C4-2B (cell line): ENCODE results near the gene ISG20L2.

ENCODE experiments used
- H3K27ac ChIP-seq: fragments of 450-650 bp; 2 replicates; pipeline ENCODE4 v1.5.1; 2017
- CTCF ChIP-seq: fragments of 450-650 bp; conservative IDR thresholded peaks from 2 replicates; pipeline ENCODE4 v1.5.1; 2017; ENCODE audit warnings: mild to moderate bottlenecking
- ZFX ChIP-seq: fragments of 450-650 bp; IDR thresholded peaks from 2 replicates; pipeline ENCODE4 v1.6.1; 2017

Gene ISG20L2

GRCh38 chr1:156708218-156708661 is 20.3 kb downstream of the ISG20L2 start:
- TF ChIP-seq CTCF (no peak), ZFX (no peak)
- no peak overlapping the region for H3K27ac ChIP-seq

GRCh38 chr1:156707417-156708217 is 20.9 kb downstream of the ISG20L2 start:
- no peak overlapping the region for H3K27ac ChIP-seq
- TF ChIP-seq ZFX (no peak), CTCF (no peak)

- no peak overlapping the region for H3K27ac ChIP-seq
- TF ChIP-seq CTCF (no peak), ZFX (no peak)
Observed at GRCh38 chr1:156706657-156707416, 21.7 kb downstream of the ISG20L2 start.

GRCh38 chr1:156705918-156706656 is 22.5 kb downstream of the ISG20L2 start:
- H3K27ac ChIP-seq = no peak overlapping the region

GRCh38 chr1:156705321-156705917 is 23.1 kb downstream of the ISG20L2 start, which contains the start of gene CRABP2:
CRABP2 (minus strand) TSS chr1:156705583; CDS start chr1:156705446, 137 bp downstream.
- no peak within 1 kb of the TSS for H3K27ac ChIP-seq
- TF ChIP-seq CTCF (no peak), ZFX (no peak)

More at GRCh38 chr1:156705918-156706656, 22.5 kb downstream of the ISG20L2 start:
- TF ChIP-seq CTCF (peak; percentile 96), ZFX (no peak)

- TF ChIP-seq ZFX (no peak), CTCF (no peak)
- no peak overlapping the region for H3K27ac ChIP-seq
Observed at GRCh38 chr1:156704930-156705320, 23.6 kb downstream of the ISG20L2 start.
